ENCODE results near the gene RXFP3.

Gene RXFP3

DNA sequence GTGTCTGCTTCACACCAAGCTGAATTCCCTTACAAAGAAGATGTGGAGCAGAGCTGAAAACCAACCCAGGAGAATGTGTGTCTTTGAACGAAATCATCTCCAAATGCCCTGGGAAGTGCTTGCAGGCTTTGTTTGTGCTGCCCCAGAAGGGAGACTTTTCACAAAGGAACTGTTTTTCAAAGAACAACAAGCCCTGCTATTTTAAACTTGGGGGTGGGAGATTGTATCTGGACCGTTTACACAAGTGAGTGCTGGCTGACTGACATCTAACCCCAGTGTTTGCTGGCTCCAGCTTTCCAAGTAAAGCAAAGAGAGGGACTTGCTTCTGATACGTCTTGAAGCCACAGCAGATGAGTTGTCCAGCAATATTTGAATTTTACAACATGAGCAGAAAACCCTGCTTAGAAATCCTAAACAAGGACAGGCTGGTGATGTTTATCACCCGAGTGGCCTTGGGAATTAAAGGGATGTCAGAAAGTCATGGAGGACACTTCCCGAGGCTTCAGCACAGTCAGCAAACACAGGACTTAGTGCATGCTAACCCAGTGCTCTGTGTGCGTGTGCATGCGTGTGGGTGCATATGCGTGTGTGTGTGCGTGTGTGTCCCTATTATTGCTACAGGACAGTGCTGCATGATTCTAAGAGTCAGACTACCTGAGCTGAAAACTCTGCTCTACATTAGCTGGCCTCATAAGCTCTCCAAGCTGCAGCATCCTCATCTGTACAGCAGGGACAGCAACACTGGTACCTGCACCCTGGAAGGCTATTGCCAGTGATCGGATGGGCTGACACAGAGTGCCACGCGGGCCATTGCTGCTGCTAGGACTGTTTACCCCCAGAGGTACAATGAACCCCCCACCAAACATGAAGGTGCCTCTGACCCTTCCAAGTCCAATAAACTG lies 45.8 kb upstream of the RXFP3 start:
- TF ChIP-seq ZFP30 (CRISPR knock-in tag; IDR thresholded peaks at IDR 0.05) (no peak), TCF4 (CRISPR knock-in tag; IDR thresholded peaks at IDR 0.05; ENCODE audit: borderline replicate concordance) (no peak), SNAI2 (CRISPR knock-in tag; IDR thresholded peaks at IDR 0.05) (no peak), ARNTL (CRISPR knock-in tag; IDR thresholded peaks at IDR 0.05; ENCODE audit: borderline replicate concordance, low read depth) (no peak), ZNF8 (CRISPR knock-in tag; IDR thresholded peaks at IDR 0.05) (no peak), GLIS3 (CRISPR knock-in tag; IDR thresholded peaks at IDR 0.05) (no peak), ZC3H10 (CRISPR knock-in tag; IDR thresholded peaks at IDR 0.05) (no peak), ZNF565 (CRISPR knock-in tag; conservative IDR thresholded peaks at IDR 0.05; ENCODE audit: low read depth) (no peak), TOX (CRISPR knock-in tag; IDR thresholded peaks at IDR 0.05; ENCODE audit: borderline replicate concordance) (no peak), PPARA (CRISPR knock-in tag; IDR thresholded peaks at IDR 0.05; ENCODE audit: borderline replicate concordance) (no peak), BACH2 (CRISPR knock-in tag; IDR thresholded peaks at IDR 0.05; ENCODE audit: borderline replicate concordance) (no peak), ESRRG (CRISPR knock-in tag; IDR thresholded peaks at IDR 0.05) (no peak), ZNF70 (CRISPR knock-in tag; IDR thresholded peaks at IDR 0.05) (no peak), ZFP3 (CRISPR knock-in tag; IDR thresholded peaks at IDR 0.05) (no peak), OSR1 (CRISPR knock-in tag; IDR thresholded peaks at IDR 0.05) (no peak)
- TF ChIP-seq, protein P1, sequence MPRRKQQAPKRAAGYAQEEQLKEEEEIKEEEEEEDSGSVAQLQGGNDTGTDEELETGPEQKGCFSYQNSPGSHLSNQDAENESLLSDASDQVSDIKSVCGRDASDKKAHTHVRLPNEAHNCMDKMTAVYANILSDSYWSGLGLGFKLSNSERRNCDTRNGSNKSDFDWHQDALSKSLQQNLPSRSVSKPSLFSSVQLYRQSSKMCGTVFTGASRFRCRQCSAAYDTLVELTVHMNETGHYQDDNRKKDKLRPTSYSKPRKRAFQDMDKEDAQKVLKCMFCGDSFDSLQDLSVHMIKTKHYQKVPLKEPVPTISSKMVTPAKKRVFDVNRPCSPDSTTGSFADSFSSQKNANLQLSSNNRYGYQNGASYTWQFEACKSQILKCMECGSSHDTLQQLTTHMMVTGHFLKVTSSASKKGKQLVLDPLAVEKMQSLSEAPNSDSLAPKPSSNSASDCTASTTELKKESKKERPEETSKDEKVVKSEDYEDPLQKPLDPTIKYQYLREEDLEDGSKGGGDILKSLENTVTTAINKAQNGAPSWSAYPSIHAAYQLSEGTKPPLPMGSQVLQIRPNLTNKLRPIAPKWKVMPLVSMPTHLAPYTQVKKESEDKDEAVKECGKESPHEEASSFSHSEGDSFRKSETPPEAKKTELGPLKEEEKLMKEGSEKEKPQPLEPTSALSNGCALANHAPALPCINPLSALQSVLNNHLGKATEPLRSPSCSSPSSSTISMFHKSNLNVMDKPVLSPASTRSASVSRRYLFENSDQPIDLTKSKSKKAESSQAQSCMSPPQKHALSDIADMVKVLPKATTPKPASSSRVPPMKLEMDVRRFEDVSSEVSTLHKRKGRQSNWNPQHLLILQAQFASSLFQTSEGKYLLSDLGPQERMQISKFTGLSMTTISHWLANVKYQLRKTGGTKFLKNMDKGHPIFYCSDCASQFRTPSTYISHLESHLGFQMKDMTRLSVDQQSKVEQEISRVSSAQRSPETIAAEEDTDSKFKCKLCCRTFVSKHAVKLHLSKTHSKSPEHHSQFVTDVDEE (CRISPR knock-in tag; IDR thresholded peaks at IDR 0.05): no peak
- TF ChIP-seq, protein P2, sequence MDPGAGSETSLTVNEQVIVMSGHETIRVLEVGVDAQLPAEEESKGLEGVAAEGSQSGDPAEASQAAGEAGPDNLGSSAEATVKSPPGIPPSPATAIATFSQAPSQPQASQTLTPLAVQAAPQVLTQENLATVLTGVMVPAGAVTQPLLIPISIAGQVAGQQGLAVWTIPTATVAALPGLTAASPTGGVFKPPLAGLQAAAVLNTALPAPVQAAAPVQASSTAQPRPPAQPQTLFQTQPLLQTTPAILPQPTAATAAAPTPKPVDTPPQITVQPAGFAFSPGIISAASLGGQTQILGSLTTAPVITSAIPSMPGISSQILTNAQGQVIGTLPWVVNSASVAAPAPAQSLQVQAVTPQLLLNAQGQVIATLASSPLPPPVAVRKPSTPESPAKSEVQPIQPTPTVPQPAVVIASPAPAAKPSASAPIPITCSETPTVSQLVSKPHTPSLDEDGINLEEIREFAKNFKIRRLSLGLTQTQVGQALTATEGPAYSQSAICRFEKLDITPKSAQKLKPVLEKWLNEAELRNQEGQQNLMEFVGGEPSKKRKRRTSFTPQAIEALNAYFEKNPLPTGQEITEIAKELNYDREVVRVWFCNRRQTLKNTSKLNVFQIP (CRISPR knock-in tag; IDR thresholded peaks at IDR 0.05; ENCODE audit: borderline replicate concordance, low read depth): no peak
- TF ChIP-seq, protein P3, sequence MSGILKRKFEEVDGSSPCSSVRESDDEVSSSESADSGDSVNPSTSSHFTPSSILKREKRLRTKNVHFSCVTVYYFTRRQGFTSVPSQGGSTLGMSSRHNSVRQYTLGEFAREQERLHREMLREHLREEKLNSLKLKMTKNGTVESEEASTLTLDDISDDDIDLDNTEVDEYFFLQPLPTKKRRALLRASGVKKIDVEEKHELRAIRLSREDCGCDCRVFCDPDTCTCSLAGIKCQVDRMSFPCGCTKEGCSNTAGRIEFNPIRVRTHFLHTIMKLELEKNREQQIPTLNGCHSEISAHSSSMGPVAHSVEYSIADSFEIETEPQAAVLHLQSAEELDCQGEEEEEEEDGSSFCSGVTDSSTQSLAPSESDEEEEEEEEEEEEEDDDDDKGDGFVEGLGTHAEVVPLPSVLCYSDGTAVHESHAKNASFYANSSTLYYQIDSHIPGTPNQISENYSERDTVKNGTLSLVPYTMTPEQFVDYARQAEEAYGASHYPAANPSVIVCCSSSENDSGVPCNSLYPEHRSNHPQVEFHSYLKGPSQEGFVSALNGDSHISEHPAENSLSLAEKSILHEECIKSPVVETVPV (CRISPR knock-in tag; IDR thresholded peaks at IDR 0.05): no peak
- TF ChIP-seq, protein P4, sequence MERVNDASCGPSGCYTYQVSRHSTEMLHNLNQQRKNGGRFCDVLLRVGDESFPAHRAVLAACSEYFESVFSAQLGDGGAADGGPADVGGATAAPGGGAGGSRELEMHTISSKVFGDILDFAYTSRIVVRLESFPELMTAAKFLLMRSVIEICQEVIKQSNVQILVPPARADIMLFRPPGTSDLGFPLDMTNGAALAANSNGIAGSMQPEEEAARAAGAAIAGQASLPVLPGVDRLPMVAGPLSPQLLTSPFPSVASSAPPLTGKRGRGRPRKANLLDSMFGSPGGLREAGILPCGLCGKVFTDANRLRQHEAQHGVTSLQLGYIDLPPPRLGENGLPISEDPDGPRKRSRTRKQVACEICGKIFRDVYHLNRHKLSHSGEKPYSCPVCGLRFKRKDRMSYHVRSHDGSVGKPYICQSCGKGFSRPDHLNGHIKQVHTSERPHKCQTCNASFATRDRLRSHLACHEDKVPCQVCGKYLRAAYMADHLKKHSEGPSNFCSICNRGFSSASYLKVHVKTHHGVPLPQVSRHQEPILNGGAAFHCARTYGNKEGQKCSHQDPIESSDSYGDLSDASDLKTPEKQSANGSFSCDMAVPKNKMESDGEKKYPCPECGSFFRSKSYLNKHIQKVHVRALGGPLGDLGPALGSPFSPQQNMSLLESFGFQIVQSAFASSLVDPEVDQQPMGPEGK (CRISPR knock-in tag; IDR thresholded peaks at IDR 0.05; ENCODE audit: borderline replicate concordance): no peak
- peak; percentile 50 for ATAC-seq

DNA sequence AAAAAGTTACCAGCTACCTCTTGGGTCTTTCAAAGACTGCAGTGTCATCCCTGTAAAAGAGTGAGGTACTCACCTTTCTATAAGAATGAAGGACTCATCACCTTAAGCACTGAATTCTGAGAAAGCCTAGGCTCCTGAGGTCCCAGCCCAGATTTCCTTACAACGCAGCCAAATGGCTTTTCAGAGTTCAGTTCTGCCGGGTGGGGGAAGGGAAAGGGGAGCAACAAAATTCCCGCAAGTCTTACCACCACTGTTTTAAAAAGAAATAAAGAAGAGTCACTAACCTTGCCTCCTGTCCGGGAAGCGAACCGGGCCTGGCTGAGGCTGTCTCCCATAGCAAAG lies 44.8 kb upstream of the RXFP3 start:
- no peak for ATAC-seq
- TF ChIP-seq ZNF8 (CRISPR knock-in tag; IDR thresholded peaks at IDR 0.05) (no peak), ZC3H10 (CRISPR knock-in tag; IDR thresholded peaks at IDR 0.05) (no peak), ESRRG (CRISPR knock-in tag; IDR thresholded peaks at IDR 0.05) (no peak), TOX (CRISPR knock-in tag; IDR thresholded peaks at IDR 0.05; ENCODE audit: borderline replicate concordance) (no peak), ZFP3 (CRISPR knock-in tag; IDR thresholded peaks at IDR 0.05) (no peak), TCF4 (CRISPR knock-in tag; IDR thresholded peaks at IDR 0.05; ENCODE audit: borderline replicate concordance) (no peak), ISL1 (CRISPR knock-in tag; IDR thresholded peaks at IDR 0.05) (no peak), OSR1 (CRISPR knock-in tag; IDR thresholded peaks at IDR 0.05) (no peak), RARB (CRISPR knock-in tag; IDR thresholded peaks at IDR 0.05) (no peak), CSDC2 (CRISPR knock-in tag; IDR thresholded peaks at IDR 0.05) (no peak)
- TF ChIP-seq, protein P1 (CRISPR knock-in tag; IDR thresholded peaks at IDR 0.05): no peak
- TF ChIP-seq, protein P4 (CRISPR knock-in tag; IDR thresholded peaks at IDR 0.05; ENCODE audit: borderline replicate concordance): no peak
- TF ChIP-seq, protein P2 (CRISPR knock-in tag; IDR thresholded peaks at IDR 0.05; ENCODE audit: borderline replicate concordance, low read depth): no peak

Data from SK-N-SH treated with all-trans-retinoic acid at 6 μM for 48 hours (cell line).